ENCODE results near the gene RNASEH2B.

- TF ChIP-seq CTCF (conservative IDR thresholded peaks at IDR 0.05 in 1 of 2, IDR thresholded peaks at IDR 0.05 in 1 of 2; ENCODE audit: extremely low read depth in 1 of 2, insufficient read depth in 1 of 2, low read depth in 1 of 2, low read length in 2 of 2) (no peak), EZH2 (IDR thresholded peaks at IDR 0.05; ENCODE audit: borderline replicate concordance, low read length) (no peak)
These were observed 88.7 kb downstream of the RNASEH2B start for GRCh38 chr13:50998326-50998725.

Measured in mammary epithelial cell (primary cell).